ENCODE results near the gene PPP6R2. TPM values are rescaled to one million over a fixed set of nuclear protein-coding genes. Genes with fewer than 3 reads are reported as not detected.

Gene PPP6R2
- polyA plus RNA-seq, 2 of the 4 experiments (the other 2 are of a cell fraction) = 9.6 to 14.7 TPM

GRCh38 chr22:50446708-50447575 is 103.8 kb downstream of the PPP6R2 start:
- no peak overlapping the region for H3K27ac ChIP-seq
- CTCF ChIA-PET = no interaction called here
- FAIRE-seq (no peak), ATAC-seq (peak in 1 of 2 experiments; percentile 11; a peak in 1 of 6 replicates), DNase-seq (ENCODE audit: low read depth in 1 of 2, low spot score in 1 of 2) (no peak)
- no peak for TF ChIP-seq HEYL (CRISPR knock-in tag; IDR thresholded peaks at IDR 0.05)
- peaks cover 11% of the 10 kb centered on the region; the same call in 1 of the 3 replicates for H3K4me1 ChIP-seq
- 91% methylated on average over 29 of the region's 54 CpGs for WGBS (ENCODE audit: missing lambda C conversion rate)
- H3K9me3 ChIP-seq = no peaks in the 10 kb centered on the region
- POLR2A ChIA-PET = no interaction called here
- H3K4me2 ChIP-seq = no peak overlapping the region
- no peak overlapping the region for H3K4me3 ChIP-seq

DNA sequence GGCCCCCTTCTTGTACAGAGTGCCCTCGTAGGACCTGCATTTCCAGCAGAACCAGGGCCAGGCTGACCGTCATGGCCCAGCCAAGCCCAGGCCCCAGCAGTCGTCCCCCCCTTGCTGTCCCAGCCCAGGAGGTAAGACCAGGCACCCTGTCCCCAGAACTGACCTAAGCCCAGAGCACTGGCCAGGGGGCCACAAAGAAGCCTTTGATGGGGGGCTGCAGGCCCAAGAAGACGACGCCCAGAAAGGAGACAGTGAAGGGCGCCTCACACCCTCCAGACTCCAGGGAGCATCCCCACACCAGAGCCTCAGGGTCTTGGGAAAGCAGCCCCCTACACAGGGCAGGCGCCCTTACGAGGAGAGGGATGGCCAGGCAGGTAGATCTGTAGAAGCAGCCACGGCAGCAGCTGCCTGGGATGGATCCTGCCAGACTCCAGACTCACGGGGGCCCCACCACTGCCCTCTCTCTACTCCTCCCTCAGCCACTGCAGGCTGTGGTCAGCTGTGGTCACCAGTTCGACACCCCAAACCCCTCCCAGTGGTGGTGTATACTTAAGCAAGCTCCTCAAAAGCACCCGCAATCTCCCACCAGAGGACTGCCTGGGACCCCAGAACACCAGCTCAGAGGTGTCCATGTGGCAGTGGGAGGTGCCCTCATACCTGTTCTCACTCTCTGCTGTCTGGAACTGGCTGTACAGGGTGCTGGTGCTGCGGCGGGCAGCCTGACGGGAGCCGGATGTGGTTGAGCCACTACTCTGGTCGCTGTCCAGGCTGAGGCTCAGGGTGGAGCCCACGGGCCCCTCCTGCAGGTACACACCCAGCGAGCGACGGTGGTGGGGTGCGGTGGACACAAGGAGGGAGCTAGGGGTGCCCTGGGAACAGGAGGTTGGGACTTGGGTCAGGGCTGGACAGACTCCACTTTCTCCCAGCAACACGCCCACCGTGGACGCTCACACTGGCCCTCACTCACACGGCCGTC is 104.7 kb downstream of the PPP6R2 start:
- Histone ChIP-seq H3K4me2 (no peak overlapping the region), H3K4me1 (peaks cover 11% of the 10 kb centered on the region; the same call in 1 of the 3 replicates), H3K4me3 (no peak overlapping the region), H3K9me3 (no peaks in the 10 kb centered on the region), H3K27ac (no peak overlapping the region)
- CTCF ChIA-PET = interaction anchor here (1.3 kb wide), 1 partner anchor 10 kb away, joined by 3 read pairs; no protein-coding TSS in a partner anchor
- no peak for TF ChIP-seq BCL3 (IDR thresholded peaks at IDR 0.05)
- TF ChIP-seq ZNF302 (CRISPR knock-in tag; IDR thresholded peaks at IDR 0.05) = no peak
- no peak for TF ChIP-seq FOSL2 (IDR thresholded peaks at IDR 0.05)
- TF ChIP-seq FOSL2 (CRISPR knock-in tag; IDR thresholded peaks at IDR 0.05) = no peak
- no peak for TF ChIP-seq FOXS1 (CRISPR knock-in tag; IDR thresholded peaks at IDR 0.05)
- FAIRE-seq = no peak
- 88% methylated on average over 14 of the region's 27 CpGs for WGBS (ENCODE audit: missing lambda C conversion rate)
- POLR2A ChIA-PET = no interaction called here
- ATAC-seq = 0 out of 6 replicates have a peak, but pooled peaks of 1 of the 2 experiments have one; percentile 9
- no peak for DNase-seq (ENCODE audit: low read depth in 1 of 2, low spot score in 1 of 2)

DNA sequence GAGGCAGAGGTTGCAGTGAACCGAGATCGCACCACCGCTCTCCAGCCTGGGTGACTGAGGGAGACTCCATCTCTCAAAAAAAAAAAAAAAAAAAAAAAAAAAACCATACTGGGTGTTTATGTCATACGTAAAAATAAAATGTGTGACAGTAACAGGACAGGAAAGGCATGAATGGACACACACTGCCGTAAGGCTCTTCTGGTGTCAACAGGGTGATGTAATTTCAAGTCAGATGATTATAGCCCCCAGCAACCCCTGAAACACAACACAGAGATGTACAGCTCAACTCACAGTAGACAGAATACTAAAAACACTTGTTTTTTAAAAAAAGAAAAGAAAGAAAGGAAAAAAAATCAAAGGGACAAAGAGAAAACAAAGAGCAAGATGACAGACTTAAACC is 109.5 kb downstream of the PPP6R2 start:
- FAIRE-seq (no peak), ATAC-seq (no peak), DNase-seq (ENCODE audit: low read depth in 1 of 2, low spot score in 1 of 2) (no peak)
- Histone ChIP-seq H3K4me1 (no peaks in the 10 kb centered on the region), H3K4me2 (no peak overlapping the region), H3K27ac (no peak overlapping the region), H3K9me3 (no peaks in the 10 kb centered on the region), H3K4me3 (no peak overlapping the region)
- POLR2A ChIA-PET = no interaction called here
- TF ChIP-seq FOSL2 (IDR thresholded peaks at IDR 0.05) = no peak
- TF ChIP-seq FOSL2 (CRISPR knock-in tag; IDR thresholded peaks at IDR 0.05) = no peak
- no peak for TF ChIP-seq POLR2AphosphoS2 (conservative IDR thresholded peaks at IDR 0.05; ENCODE audit: low read length)
- no peak for TF ChIP-seq HMGXB4 (CRISPR knock-in tag; IDR thresholded peaks at IDR 0.05; ENCODE audit: borderline replicate concordance)
- TF ChIP-seq, protein P1, sequence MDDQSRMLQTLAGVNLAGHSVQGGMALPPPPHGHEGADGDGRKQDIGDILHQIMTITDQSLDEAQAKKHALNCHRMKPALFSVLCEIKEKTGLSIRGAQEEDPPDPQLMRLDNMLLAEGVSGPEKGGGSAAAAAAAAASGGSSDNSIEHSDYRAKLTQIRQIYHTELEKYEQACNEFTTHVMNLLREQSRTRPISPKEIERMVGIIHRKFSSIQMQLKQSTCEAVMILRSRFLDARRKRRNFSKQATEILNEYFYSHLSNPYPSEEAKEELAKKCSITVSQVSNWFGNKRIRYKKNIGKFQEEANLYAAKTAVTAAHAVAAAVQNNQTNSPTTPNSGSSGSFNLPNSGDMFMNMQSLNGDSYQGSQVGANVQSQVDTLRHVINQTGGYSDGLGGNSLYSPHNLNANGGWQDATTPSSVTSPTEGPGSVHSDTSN (IDR thresholded peaks at IDR 0.05) = no peak
- no peak for TF ChIP-seq BHLHE40 (IDR thresholded peaks at IDR 0.05; ENCODE audit: low read depth, low read length)
- no peak for TF ChIP-seq FOXS1 (CRISPR knock-in tag; IDR thresholded peaks at IDR 0.05)
- no peak for TF ChIP-seq PHF8 (IDR thresholded peaks at IDR 0.05; ENCODE audit: borderline replicate concordance, low read depth)
- no peak for TF ChIP-seq RCOR1 (IDR thresholded peaks at IDR 0.05; ENCODE audit: low read depth, low read length)
- TF ChIP-seq JUNB (IDR thresholded peaks at IDR 0.05) = no peak
- TF ChIP-seq EHMT2 (IDR thresholded peaks at IDR 0.05; ENCODE audit: low read depth) = no peak
- no peak for TF ChIP-seq HDAC2 (IDR thresholded peaks at IDR 0.05)
- no peak for TF ChIP-seq HOXB13 (CRISPR knock-in tag; IDR thresholded peaks at IDR 0.05; ENCODE audit: low read depth)
- TF ChIP-seq ZC3H11A (IDR thresholded peaks at IDR 0.05) = no peak
- TF ChIP-seq EHF (CRISPR knock-in tag; IDR thresholded peaks at IDR 0.05) = no peak
- TF ChIP-seq RNF2 (IDR thresholded peaks at IDR 0.05; ENCODE audit: borderline replicate concordance, low read depth) = no peak
- TF ChIP-seq, protein P2, sequence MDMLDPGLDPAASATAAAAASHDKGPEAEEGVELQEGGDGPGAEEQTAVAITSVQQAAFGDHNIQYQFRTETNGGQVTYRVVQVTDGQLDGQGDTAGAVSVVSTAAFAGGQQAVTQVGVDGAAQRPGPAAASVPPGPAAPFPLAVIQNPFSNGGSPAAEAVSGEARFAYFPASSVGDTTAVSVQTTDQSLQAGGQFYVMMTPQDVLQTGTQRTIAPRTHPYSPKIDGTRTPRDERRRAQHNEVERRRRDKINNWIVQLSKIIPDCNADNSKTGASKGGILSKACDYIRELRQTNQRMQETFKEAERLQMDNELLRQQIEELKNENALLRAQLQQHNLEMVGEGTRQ (IDR thresholded peaks at IDR 0.05) = no peak
- TF ChIP-seq SMC3 (IDR thresholded peaks at IDR 0.05) = no peak
- TF ChIP-seq, protein P3, sequence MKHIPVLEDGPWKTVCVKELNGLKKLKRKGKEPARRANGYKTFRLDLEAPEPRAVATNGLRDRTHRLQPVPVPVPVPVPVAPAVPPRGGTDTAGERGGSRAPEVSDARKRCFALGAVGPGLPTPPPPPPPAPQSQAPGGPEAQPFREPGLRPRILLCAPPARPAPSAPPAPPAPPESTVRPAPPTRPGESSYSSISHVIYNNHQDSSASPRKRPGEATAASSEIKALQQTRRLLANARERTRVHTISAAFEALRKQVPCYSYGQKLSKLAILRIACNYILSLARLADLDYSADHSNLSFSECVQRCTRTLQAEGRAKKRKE (CRISPR knock-in tag; IDR thresholded peaks at IDR 0.05; ENCODE audit: low read depth) = no peak
- TF ChIP-seq HEYL (CRISPR knock-in tag; IDR thresholded peaks at IDR 0.05) = no peak
- no peak for TF ChIP-seq TFCP2L1 (CRISPR knock-in tag; IDR thresholded peaks at IDR 0.05)
- CTCF ChIA-PET = interaction anchor here (0.6 to 1.0 kb wide), 4 partner anchors 73 to 205 kb away, joined by 3 read pairs; partner anchors contain the start of gene SCO2
- WGBS (ENCODE audit: missing lambda C conversion rate) = 93% methylated on average over 5 of the region's 5 CpGs

Measured in A549 (cell line).